Endodermal cell (in vitro differentiated cells): ENCODE results near the gene DHRS9. TPM values are rescaled to one million over a fixed set of nuclear protein-coding genes. Genes with fewer than 3 reads are reported as not detected.
A peak's percentile ranks its signal among the peaks of the same experiment; 100 is the strongest.

Experiments used
- DNase-seq: peaks from one replicate; pipeline ENCODE4 v3.0.0-alpha.2; 2017
- H3K27ac ChIP-seq: 2 replicates; pipeline ENCODE4 v1.5.1; 2013; ENCODE audit warnings: mild to moderate bottlenecking, low read depth, low read length, moderate library complexity
- H3K27me3 ChIP-seq: 2 replicates; pipeline ENCODE4 v1.6.1; 2013; ENCODE audit warnings: mild to moderate bottlenecking, low read length, moderate library complexity; ENCODE audit not compliant: insufficient read depth, control insufficient read depth, poor library complexity, severe bottlenecking
- H3K36me3 ChIP-seq: 2 replicates; pipeline ENCODE4 v1.7.0; 2013; ENCODE audit warnings: mild to moderate bottlenecking, low read length, moderate library complexity; ENCODE audit not compliant: control insufficient read depth, insufficient read depth
- H3K4me1 ChIP-seq: one replicate; pipeline ENCODE4 v1.7.0; 2013; ENCODE audit warnings: low read length; ENCODE audit not compliant: control insufficient read depth, insufficient read depth
- H3K4me3 ChIP-seq: 2 replicates; pipeline ENCODE4 v1.5.1; 2013; ENCODE audit warnings: mild to moderate bottlenecking, low read length, moderate library complexity
- H3K9ac ChIP-seq: 2 replicates; pipeline ENCODE4 v1.6.1; 2013; ENCODE audit warnings: mild to moderate bottlenecking, low read length, moderate library complexity; ENCODE audit not compliant: poor library complexity, severe bottlenecking; ENCODE audit errors: extremely low read depth
- H3K9me3 ChIP-seq: 2 replicates; pipeline ENCODE4 v1.6.1; 2013; ENCODE audit warnings: mild to moderate bottlenecking, low read length, moderate library complexity; ENCODE audit not compliant: control insufficient read depth
- H3K27ac Mint-ChIP-seq: 2 replicates; pipeline ENCODE4 v1.8.0; 2020; ENCODE audit warnings: mixed read lengths
- H3K27me3 Mint-ChIP-seq: 2 replicates; pipeline ENCODE4 v1.8.0; 2021; ENCODE audit warnings: mild to moderate bottlenecking, mixed read lengths; ENCODE audit not compliant: insufficient read depth
- H3K36me3 Mint-ChIP-seq: 2 replicates; pipeline ENCODE4 v1.8.0; 2020; ENCODE audit warnings: low read depth, mixed read lengths
- H3K4me1 Mint-ChIP-seq: 2 replicates; pipeline ENCODE4 v1.8.0; 2020; ENCODE audit warnings: mixed read lengths
- H3K4me3 Mint-ChIP-seq: 2 replicates; pipeline ENCODE4 v1.8.0; 2020; ENCODE audit warnings: mild to moderate bottlenecking, moderate library complexity, mixed read lengths
- H3K9me3 Mint-ChIP-seq: 2 replicates; pipeline ENCODE4 v1.8.0; 2020; ENCODE audit warnings: mild to moderate bottlenecking, mixed read lengths
- CTCF ChIP-seq: fragments of 200-600 bp; sonication (generic); conservative IDR thresholded peaks from 2 replicates; pipeline ENCODE4 v1.5.0; 2021; ENCODE audit warnings: antibody characterized with exemption, mild to moderate bottlenecking
- WGBS, 2 experiments: methylation state at CpG; one replicate each; pipeline versions ENCODE4 v1.1.5 to v1.1.7; 2013; ENCODE audit warnings: missing lambda C conversion rate in 2 of 2, mixed read lengths in 1 of 2; ENCODE audit not compliant: insufficient coverage in 1 of 2, insufficient read length in 1 of 2; 5-methylcytosine and 5-hydroxymethylcytosine counted together
- total RNA-seq, 2 donors: library from RNA; stranded (reverse); fragmentation: NEBNext Ultra II Directional in 1 of 2; extraction: Animal tissue kit (Norgen Biotek cat#: 25700) in 1 of 2; gene quantifications; 2 replicates in 1 of 2; 3 replicates in 1 of 2; pipeline ENCODE4 v1.2.1, GENCODE V29; 2021

The DHRS9 gene
- total RNA-seq, 2 donors from 2014 or later: not detected

- Histone ChIP-seq H3K27me3 (no peaks in the 10 kb centered on the region), H3K9me3 (no peaks in the 10 kb centered on the region), H3K27ac (no peak overlapping the region), H3K9ac (no peak overlapping the region), H3K4me1 (peaks cover 3% of the 10 kb centered on the region), H3K4me3 (no peak overlapping the region), H3K36me3 (no peaks in the 10 kb centered on the region)
- no peak for TF ChIP-seq CTCF
- no peaks in the 10 kb centered on the region for H3K9me3 Mint-ChIP-seq
- DNase-seq: no peak
- H3K27me3 Mint-ChIP-seq: peaks cover 3% of the 10 kb centered on the region
- H3K4me1 Mint-ChIP-seq: peaks cover 5% of the 10 kb centered on the region
- 80 to 93% methylated on average over 1 to 3 of the region's 3 CpGs for WGBS, 2 experiments
- no peak overlapping the region for H3K27ac Mint-ChIP-seq
- no peak overlapping the region for H3K4me3 Mint-ChIP-seq
- no peaks in the 10 kb centered on the region for H3K36me3 Mint-ChIP-seq
Observed at GRCh38 chr2:169086893-169087467, 17.6 kb downstream of the DHRS9 start.

GRCh38 chr2:169087757-169088379 is 18.5 kb downstream of the DHRS9 start:
- peak; percentile 65 for TF ChIP-seq CTCF
- H3K27ac ChIP-seq: no peak overlapping the region
- H3K4me1 ChIP-seq: peaks cover 3% of the 10 kb centered on the region
- H3K36me3 ChIP-seq: no peaks in the 10 kb centered on the region
- no peaks in the 10 kb centered on the region for H3K36me3 Mint-ChIP-seq
- H3K27me3 ChIP-seq: no peaks in the 10 kb centered on the region
- no peaks in the 10 kb centered on the region for H3K9me3 ChIP-seq
- no peak overlapping the region for H3K4me3 ChIP-seq
- 88 to 90% methylated on average over 3 to 6 of the region's 6 CpGs for WGBS, 2 experiments
- H3K4me1 Mint-ChIP-seq: peaks cover 5% of the 10 kb centered on the region
- H3K4me3 Mint-ChIP-seq: no peak overlapping the region
- H3K27me3 Mint-ChIP-seq: peaks cover 3% of the 10 kb centered on the region
- DNase-seq: peak; percentile 67
- H3K27ac Mint-ChIP-seq: no peak overlapping the region
- H3K9me3 Mint-ChIP-seq: no peaks in the 10 kb centered on the region
- H3K9ac ChIP-seq: no peak overlapping the region

- Histone ChIP-seq H3K4me3 (no peak overlapping the region), H3K27ac (no peak overlapping the region), H3K36me3 (no peaks in the 10 kb centered on the region), H3K4me1 (peaks cover 3% of the 10 kb centered on the region), H3K9ac (no peak overlapping the region), H3K27me3 (no peaks in the 10 kb centered on the region), H3K9me3 (no peaks in the 10 kb centered on the region)
- Mint-ChIP-seq H3K4me1 (peaks cover 5% of the 10 kb centered on the region), H3K27me3 (peaks cover 3% of the 10 kb centered on the region), H3K4me3 (no peak overlapping the region), H3K36me3 (no peaks in the 10 kb centered on the region), H3K9me3 (no peaks in the 10 kb centered on the region), H3K27ac (no peak overlapping the region)
- WGBS, 2 experiments: 93% methylated on average over 2 of the region's 2 CpGs; no CpG with 5 or more reads in 1 of the 2 experiments
- no peak for TF ChIP-seq CTCF
- DNase-seq: no peak
Observed at GRCh38 chr2:169089182-169089581, 19.8 kb downstream of the DHRS9 start.
